Liver (tissue), 3 donors: ENCODE measurements around the gene GRID1.

Experiments used
- GABPA ChIP-seq, 2 donors: IDR thresholded peaks in 1 of 2; conservative IDR thresholded peaks in 1 of 2; 2 replicates each; pipeline ENCODE4 v1.6.1; 2016; ENCODE audit warnings: antibody characterized with exemption in 2 of 2, mild to moderate bottlenecking in 1 of 2, moderate library complexity in 1 of 2
- JUND ChIP-seq, 2 donors: IDR thresholded peaks; 2 replicates each; pipeline ENCODE4 v1.6.1; 2016; ENCODE audit warnings: antibody characterized with exemption in 2 of 2
- TF ChIP-seq, protein P1 (sequence below): fragments of 150-350 bp; IDR thresholded peaks from 2 replicates; pipeline ENCODE4 v1.5.1; 2017; ENCODE audit warnings: improper control_type of control experiment, low read depth, low read length; ENCODE audit not compliant: missing input control
- TF ChIP-seq, protein P2 (sequence below): IDR thresholded peaks from 2 replicates; pipeline ENCODE4 v1.6.1; 2016; ENCODE audit warnings: antibody characterized with exemption
- donor health status: healthy.
- donor health status: healthy.

DNA sequence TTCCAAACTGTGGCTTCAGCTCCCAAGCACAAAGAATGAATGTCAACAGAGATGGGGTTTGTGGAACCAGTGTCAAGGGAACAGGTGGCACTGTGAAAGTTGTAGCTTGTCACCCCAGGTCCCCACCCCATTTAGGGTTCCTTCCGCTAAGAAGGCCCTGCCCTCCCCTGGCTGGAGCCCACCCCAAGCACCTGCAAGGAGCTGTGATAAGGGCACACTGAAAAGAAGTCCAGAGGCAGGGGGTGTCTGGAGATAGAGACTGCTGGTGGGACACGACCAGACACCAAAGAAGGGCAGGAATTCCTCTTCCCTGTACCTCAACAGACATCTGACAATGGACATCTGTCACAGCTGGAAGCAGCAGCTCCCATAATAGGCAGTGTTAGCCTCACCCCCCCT, 4.5 kb downstream of the GRID1 start:
- TF ChIP-seq, protein P1, sequence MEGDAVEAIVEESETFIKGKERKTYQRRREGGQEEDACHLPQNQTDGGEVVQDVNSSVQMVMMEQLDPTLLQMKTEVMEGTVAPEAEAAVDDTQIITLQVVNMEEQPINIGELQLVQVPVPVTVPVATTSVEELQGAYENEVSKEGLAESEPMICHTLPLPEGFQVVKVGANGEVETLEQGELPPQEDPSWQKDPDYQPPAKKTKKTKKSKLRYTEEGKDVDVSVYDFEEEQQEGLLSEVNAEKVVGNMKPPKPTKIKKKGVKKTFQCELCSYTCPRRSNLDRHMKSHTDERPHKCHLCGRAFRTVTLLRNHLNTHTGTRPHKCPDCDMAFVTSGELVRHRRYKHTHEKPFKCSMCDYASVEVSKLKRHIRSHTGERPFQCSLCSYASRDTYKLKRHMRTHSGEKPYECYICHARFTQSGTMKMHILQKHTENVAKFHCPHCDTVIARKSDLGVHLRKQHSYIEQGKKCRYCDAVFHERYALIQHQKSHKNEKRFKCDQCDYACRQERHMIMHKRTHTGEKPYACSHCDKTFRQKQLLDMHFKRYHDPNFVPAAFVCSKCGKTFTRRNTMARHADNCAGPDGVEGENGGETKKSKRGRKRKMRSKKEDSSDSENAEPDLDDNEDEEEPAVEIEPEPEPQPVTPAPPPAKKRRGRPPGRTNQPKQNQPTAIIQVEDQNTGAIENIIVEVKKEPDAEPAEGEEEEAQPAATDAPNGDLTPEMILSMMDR: no peak
- TF ChIP-seq, protein P2, sequence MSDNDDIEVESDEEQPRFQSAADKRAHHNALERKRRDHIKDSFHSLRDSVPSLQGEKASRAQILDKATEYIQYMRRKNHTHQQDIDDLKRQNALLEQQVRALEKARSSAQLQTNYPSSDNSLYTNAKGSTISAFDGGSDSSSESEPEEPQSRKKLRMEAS: no peak
- TF ChIP-seq JUND (IDR thresholded peaks at IDR 0.05) (no peak), GABPA (IDR thresholded peaks at IDR 0.05 in 1 of 2, conservative IDR thresholded peaks at IDR 0.05 in 1 of 2) (no peak)
